A673 (cell line): ENCODE data around the gene POLE2. TPM values are rescaled to one million over a fixed set of nuclear protein-coding genes. Genes with fewer than 3 reads are reported as not detected.

Experiments
- BruUV-seq: library from RNA; stranded (reverse); fragments of 400-500 nt; replicated peaks from 2 replicates; lab custom pipeline; 2021; lab: Mats Ljungman, UMichigan
- CTCF ChIA-PET: fragments of 300-600 bp; sonication (Branson Sonifier 250); formaldehyde crosslinking; loops from one replicate; lab custom pipeline; 2022; ENCODE audit warnings: antibody characterized with exemption; lab: Charles Lee
- POLR2A ChIA-PET: fragments of 300-600 bp; sonication (Branson Sonifier 250); formaldehyde crosslinking; loops from one replicate; lab custom pipeline; 2022; ENCODE audit warnings: antibody characterized with exemption; ENCODE audit not compliant: low non-redundant PET; lab: Charles Lee
- DNase-seq: peaks from one replicate; pipeline ENCODE4 v3.0.0-alpha.2; 2015; ENCODE audit warnings: low spot score
- H3K27ac ChIP-seq: fragments of 200-600 bp; sonication (generic); 2 replicates; pipeline ENCODE4 v1.5.1; 2016; ENCODE audit warnings: mixed run types, low read depth, mild to moderate bottlenecking, mixed read lengths, antibody characterized with exemption, low read length; ENCODE audit not compliant: poor library complexity, severe bottlenecking
- H3K27me3 ChIP-seq: fragments of 200-600 bp; sonication (generic); replicated peaks from 2 replicates; pipeline ENCODE4 v1.6.1; 2017; ENCODE audit warnings: mixed run types, low read depth, mild to moderate bottlenecking, mixed read lengths, antibody characterized with exemption, low read length; ENCODE audit not compliant: insufficient read depth, poor library complexity
- H3K36me3 ChIP-seq: fragments of 200-600 bp; sonication (generic); 2 replicates; pipeline ENCODE4 v1.6.1; 2016; ENCODE audit warnings: mixed run types, mild to moderate bottlenecking, mixed read lengths, antibody characterized with exemption, low read length; ENCODE audit not compliant: insufficient read depth, poor library complexity, severe bottlenecking
- H3K4me1 ChIP-seq: fragments of 200-600 bp; sonication (generic); 2 replicates; pipeline ENCODE4 v1.6.1; 2017; ENCODE audit warnings: mixed run types, mild to moderate bottlenecking, mixed read lengths, antibody characterized with exemption, low read length; ENCODE audit not compliant: insufficient read depth, poor library complexity, severe bottlenecking
- H3K4me3 ChIP-seq: fragments of 200-600 bp; sonication (generic); 2 replicates; pipeline ENCODE4 v1.5.1; 2016; ENCODE audit warnings: low read depth, mixed run types, mild to moderate bottlenecking, mixed read lengths, low read length; ENCODE audit not compliant: poor library complexity, severe bottlenecking
- H3K9me3 ChIP-seq: fragments of 200-600 bp; sonication (generic); 2 replicates; pipeline ENCODE4 v1.6.1; 2016; ENCODE audit warnings: mixed run types, low read depth, mild to moderate bottlenecking, mixed read lengths, antibody characterized with exemption, low read length; ENCODE audit not compliant: poor library complexity, severe bottlenecking
- EZH2 ChIP-seq: fragments of 200-600 bp; sonication (generic); IDR thresholded peaks from 2 replicates; pipeline ENCODE4 v1.6.1; 2017; ENCODE audit warnings: borderline replicate concordance, low read depth, mild to moderate bottlenecking, mixed read lengths, antibody characterized with exemption, low read length; ENCODE audit not compliant: poor library complexity, severe bottlenecking
- intact Hi-C: fragments of 100-400 bp; cut with micrococcal nuclease; formaldehyde crosslinking; loops from one replicate; pipeline ENCODE4 v1.10.0; 2022; ENCODE audit not compliant: unreplicated experiment
- total RNA-seq: library from RNA; stranded (reverse); gene quantifications from 2 replicates; pipeline ENCODE4 v1.2.3, GENCODE V29; 2021
- TF ChIP-seq, protein P1 (sequence below): fragments of 300-800, 200-600 bp; sonication (generic); conservative IDR thresholded peaks from 2 replicates; pipeline ENCODE4 v1.5.1; 2017; ENCODE audit warnings: low read depth, mild to moderate bottlenecking, antibody characterized with exemption, low read length, moderate library complexity, mixed read lengths

The POLE2 gene
- total RNA-seq, 1 experiment from 2014 or later: 42.1 TPM

DNA sequence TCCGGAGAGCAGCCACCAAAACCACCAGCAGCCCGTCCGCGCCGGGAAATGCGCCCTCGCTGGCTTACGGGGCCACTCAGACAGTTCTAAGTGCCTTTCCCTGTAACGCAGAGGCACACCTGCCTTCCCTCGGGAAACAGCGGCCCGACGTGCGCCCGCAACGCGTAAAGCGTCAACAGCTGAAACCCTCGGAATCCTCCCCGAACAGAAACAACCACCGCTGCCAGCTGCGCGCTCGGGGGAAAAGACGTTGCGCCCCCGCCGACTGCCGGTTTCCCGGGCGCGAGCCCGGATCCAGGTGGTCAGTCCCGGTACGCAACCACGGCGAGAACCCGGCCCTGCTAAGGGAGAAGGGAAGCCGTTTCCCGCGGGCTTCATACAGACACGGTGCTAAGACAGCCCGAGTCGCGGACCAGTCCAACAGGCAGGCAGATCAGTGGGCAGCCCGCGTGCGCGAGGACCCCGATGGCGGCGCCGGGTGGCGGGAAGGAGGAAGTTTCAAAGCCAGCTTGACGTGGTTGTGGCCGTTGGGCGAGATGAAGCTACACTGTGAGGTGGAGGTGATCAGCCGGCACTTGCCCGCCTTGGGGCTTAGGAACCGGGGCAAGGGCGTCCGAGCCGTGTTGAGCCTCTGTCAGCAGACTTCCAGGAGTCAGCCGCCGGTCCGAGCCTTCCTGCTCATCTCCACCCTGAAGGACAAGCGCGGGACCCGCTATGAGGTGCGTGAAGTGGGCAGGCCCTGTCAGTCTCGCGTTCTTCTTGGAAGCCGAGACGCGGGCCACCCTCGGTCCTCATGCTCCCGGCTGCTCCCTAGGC is 89.3 kb downstream of the POLE2 start, which contains the start of gene LRR1:
Gene LRR1 (plus strand): TSS at position 456 of the 816 bp plus-strand sequence. CDS start 81 bp downstream, at position 537.
- CTCF ChIA-PET: interaction anchor here (0.9 to 1.2 kb wide), 2 partner anchors 12 to 22 kb away, joined by 3 to 4 read pairs; partner anchors contain the start of genes MGAT2, RPL36AL and RPS29
- Histone ChIP-seq H3K27ac (peak within 1 kb of the TSS; percentile 97), H3K36me3 (peaks cover 20% of the 10 kb centered on the region), H3K4me3 (peak within 1 kb of the TSS; percentile 95), H3K27me3 (no peaks in the 10 kb centered on the region), H3K9me3 (no peaks in the 10 kb centered on the region), H3K4me1 (no peaks in the 10 kb centered on the region)
- TF ChIP-seq, protein P1, sequence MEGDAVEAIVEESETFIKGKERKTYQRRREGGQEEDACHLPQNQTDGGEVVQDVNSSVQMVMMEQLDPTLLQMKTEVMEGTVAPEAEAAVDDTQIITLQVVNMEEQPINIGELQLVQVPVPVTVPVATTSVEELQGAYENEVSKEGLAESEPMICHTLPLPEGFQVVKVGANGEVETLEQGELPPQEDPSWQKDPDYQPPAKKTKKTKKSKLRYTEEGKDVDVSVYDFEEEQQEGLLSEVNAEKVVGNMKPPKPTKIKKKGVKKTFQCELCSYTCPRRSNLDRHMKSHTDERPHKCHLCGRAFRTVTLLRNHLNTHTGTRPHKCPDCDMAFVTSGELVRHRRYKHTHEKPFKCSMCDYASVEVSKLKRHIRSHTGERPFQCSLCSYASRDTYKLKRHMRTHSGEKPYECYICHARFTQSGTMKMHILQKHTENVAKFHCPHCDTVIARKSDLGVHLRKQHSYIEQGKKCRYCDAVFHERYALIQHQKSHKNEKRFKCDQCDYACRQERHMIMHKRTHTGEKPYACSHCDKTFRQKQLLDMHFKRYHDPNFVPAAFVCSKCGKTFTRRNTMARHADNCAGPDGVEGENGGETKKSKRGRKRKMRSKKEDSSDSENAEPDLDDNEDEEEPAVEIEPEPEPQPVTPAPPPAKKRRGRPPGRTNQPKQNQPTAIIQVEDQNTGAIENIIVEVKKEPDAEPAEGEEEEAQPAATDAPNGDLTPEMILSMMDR: 0 out of 2 replicates have a peak, but pooled peaks have one; percentile 9
- no peak for TF ChIP-seq EZH2
- peak; percentile 86 for DNase-seq
- BruUV-seq: no TSS peak
- POLR2A ChIA-PET: interaction anchor here (0.6 kb wide), 1 partner anchor 19 kb away, joined by 5 read pairs; no protein-coding TSS in a partner anchor
- intact Hi-C loops: no loop called here

DNA sequence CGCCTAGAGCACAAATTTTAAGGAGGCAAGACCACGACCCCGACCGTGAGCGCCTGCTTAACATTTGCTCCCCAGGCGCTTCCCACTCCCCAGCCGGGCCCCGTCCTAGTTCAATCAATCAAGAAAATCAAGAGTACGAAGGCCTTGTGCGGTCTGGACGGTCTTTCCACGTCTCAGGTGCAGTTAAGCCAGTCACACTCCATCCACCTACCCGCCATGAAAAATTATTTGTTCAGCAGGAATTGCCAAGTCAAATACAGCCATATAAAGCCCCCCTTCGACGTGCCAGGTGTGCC is 89.9 kb downstream of the POLE2 start:
- TF ChIP-seq, protein P1: no peak
- no peak for TF ChIP-seq EZH2
- ChIA-PET CTCF (no interaction called here), POLR2A (no interaction called here)
- BruUV-seq: no TSS peak
- Histone ChIP-seq H3K27ac (peak overlapping the region; percentile 97), H3K27me3 (no peaks in the 10 kb centered on the region), H3K4me3 (peak overlapping the region; percentile 95), H3K36me3 (peaks cover 18% of the 10 kb centered on the region), H3K4me1 (no peaks in the 10 kb centered on the region), H3K9me3 (no peaks in the 10 kb centered on the region)
- DNase-seq: no peak
- intact Hi-C loops: no loop called here

DNA sequence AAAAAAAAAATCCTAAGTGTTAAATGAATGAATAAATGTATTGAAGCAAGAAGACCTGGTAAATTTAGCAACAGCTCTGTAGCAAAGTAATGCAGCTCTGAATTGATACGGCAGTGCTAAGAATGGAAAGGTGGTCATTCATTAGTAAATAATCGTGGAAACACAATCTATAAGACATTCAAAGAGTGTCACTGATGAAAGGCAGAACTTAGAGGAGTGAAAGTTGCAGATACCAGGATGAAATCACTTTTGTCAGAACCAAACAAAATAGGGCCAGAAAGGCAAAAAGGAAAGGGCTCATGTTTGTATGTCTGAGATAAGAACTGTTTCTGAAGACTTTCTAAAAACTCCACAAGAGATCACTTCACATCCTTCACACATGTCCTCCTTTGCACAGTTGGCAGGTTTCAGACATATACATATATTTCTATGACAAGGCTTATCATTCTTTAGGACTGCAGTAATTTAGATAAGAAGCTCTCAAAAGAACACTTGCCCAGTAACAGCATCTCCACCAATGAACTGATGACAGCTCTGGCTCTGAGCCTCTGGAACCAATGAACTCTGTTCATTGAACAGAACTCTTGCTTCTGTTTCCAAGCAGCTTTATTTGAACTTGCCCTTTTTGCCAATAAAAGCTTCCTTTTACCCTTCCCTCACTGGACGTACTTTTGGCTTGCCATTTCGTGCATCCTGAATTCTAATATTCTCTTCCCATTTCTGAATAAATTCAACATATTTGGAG is 93.5 kb downstream of the POLE2 start:
- Histone ChIP-seq H3K9me3 (no peaks in the 10 kb centered on the region), H3K27ac (no peak overlapping the region), H3K36me3 (no peaks in the 10 kb centered on the region), H3K4me3 (no peak overlapping the region), H3K27me3 (no peaks in the 10 kb centered on the region), H3K4me1 (no peaks in the 10 kb centered on the region)
- BruUV-seq: no TSS peak
- TF ChIP-seq EZH2: no peak
- TF ChIP-seq, protein P1: no peak
- ChIA-PET POLR2A (no interaction called here), CTCF (interaction anchor here (0.7 to 1.1 kb wide), 2 partner anchors 8 to 11 kb away, joined by 3 read pairs; partner anchors contain the start of gene RPS29)
- DNase-seq: no peak
- intact Hi-C loops: no loop called here

Other genes with a start within 250 kb of the POLE2 start
- 1,002 and 1,040 TPM in 2 replicates for gene RPS29, start 101.8 kb downstream of the POLE2 start, total RNA-seq
- 47.5 and 49.2 TPM in 2 replicates for gene LRR1, start 89.3 kb downstream of the POLE2 start, total RNA-seq
- 188 and 202 TPM in 2 replicates for gene RPL36AL, start 67.6 kb downstream of the POLE2 start, total RNA-seq
- 35.9 and 37.3 TPM in 2 replicates for gene MGAT2, start 67.4 kb downstream of the POLE2 start, total RNA-seq
- 12.4 and 13.7 TPM in 2 replicates for gene DNAAF2, start 53.0 kb downstream of the POLE2 start, total RNA-seq
- gene KLHDC1, start 4.9 kb upstream of the POLE2 start, total RNA-seq: 1.3 TPM in 2 replicates
- gene KLHDC2, start 79.9 kb upstream of the POLE2 start, total RNA-seq: 34.0 and 39.6 TPM in 2 replicates
- 77.5 and 80.2 TPM in 2 replicates for gene NEMF, start 164.6 kb upstream of the POLE2 start, total RNA-seq
- 59.2 and 67.6 TPM in 2 replicates for gene ARF6, start 204.9 kb upstream of the POLE2 start, total RNA-seq